Stimulated activated CD8-positive, alpha-beta memory T cell treated with anti-CD3 and anti-CD28 coated beads, Interleukin-2, amount 100 ng/mL, for 1 hour (primary cell): ENCODE data around the gene BEND6.
"Not testable (repeated sequence)": the region's sequence is repeated elsewhere in the genome, so short reads cannot be mapped to it uniquely, and the experiment has no call there.

ENCODE experiments used
- DNase-seq, 2 donors: peaks; one replicate each; pipeline ENCODE4 v3.0.0-alpha.2; 2020; ENCODE audit warnings: low read depth in 2 of 2

The BEND6 gene

DNA sequence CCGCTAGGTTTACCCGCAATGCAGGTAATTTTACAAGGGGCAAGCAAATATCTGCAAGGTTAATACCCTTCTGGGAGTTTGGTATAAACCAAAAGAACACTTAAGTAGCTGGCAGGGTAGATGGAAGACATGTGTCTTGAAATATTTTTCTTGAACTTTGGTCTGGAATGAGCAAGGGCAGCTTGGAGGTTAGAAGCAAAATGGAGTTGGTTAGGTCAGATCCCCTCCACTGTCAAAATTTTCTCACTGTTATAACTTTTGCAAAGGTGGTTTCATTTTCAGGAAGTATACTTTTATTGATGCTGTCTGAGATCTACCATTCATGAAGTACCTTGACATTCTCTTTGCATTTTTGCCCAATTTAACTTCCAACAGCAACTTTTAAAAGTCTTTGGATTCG lies 78.3 kb downstream of the BEND6 start:
- no peak for DNase-seq

DNA sequence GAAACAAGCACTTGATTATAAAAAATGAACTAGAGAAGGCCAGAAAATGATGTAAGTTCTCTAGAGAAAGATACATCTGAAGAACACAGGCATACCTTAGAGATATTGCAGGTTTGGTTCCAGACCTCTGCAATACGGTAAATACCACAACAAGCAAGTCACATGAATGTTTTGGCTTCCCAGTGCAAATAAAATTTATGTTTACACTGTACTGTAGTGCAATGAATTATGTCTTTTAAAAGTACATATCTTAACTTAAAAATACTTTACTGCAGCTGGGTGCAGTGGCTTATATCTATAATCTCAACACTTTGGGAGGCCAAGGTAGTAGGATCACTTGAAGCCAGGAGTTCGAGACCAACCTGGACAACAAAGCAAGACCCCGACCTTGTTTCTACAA lies 80.6 kb downstream of the BEND6 start:
- no peak for DNase-seq

DNA sequence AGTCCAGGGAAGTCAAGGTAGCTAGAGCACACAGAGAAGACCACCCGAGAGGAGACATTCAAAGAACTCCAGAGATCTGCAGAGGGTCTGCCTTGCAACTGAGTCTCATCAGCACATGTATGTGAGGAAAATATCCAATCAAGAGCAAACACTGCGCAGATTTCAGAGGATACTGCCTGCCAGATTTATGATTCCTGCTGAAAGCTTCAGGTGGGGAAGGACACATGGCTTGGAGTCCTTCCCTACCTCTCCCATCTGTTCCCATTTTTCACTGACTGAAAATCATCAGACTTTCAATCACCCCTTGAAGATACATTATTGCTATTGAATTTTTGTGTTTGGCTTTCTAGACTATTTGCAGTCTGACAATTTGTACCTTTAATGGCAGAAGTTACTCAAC lies 84.0 kb downstream of the BEND6 start:
- no peak for DNase-seq

DNA sequence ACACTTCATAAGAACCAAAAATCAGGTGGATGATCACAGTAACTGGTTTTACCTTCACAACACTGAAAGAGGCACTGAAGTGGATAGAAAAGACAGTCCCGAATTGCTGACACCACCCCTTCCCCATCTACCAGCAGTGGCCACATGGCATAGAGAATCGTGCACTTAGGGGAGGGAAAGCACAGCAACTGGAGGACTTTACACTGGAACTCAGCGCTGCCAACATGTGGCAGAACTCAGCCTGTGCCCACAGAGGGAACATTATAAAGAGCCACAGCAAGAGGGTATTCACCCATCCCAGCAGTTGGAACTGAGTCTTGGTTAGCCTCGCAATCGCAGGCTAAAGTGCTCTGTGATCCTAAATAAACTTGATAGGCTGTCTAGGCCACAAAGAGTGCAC lies 85.1 kb downstream of the BEND6 start:
- no peak for DNase-seq

DNA sequence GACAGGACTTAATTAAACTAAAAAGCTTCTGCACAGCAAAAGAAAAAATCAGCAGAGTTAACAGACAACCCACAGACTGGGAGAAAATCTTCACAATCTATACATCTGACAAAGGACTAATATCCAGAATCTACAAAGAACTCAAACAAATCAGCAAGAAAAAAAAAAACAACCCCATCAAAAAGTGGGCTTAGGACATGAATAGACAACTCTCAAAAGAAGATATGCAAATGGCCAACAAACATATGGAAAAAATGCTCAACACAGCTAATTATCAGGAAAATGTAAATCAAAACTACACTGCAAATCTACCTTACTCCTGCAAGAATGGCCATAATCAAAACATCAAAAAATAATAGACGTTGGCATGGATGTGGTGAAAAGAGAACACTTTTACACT lies 89.2 kb downstream of the BEND6 start:
- DNase-seq, result not testable (repeated sequence)

DNA sequence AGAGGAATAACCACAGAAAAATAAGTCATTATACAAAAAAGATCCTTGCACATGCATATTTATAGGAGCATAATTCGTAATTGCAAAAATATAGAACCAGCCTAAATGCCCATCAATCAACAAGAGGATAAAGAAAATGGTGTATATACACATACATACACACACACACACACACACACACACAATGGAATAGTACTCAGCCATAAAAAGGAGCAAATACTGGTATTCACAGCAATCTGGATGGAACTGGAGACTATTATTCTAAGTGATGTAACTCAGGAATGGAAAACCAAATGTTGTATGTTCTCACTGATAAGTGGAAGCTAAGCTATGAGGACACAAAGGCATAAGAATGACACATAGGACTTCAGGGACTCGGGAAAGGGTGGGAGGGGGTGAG lies 89.7 kb downstream of the BEND6 start:
- DNase-seq, result no peak

DNA sequence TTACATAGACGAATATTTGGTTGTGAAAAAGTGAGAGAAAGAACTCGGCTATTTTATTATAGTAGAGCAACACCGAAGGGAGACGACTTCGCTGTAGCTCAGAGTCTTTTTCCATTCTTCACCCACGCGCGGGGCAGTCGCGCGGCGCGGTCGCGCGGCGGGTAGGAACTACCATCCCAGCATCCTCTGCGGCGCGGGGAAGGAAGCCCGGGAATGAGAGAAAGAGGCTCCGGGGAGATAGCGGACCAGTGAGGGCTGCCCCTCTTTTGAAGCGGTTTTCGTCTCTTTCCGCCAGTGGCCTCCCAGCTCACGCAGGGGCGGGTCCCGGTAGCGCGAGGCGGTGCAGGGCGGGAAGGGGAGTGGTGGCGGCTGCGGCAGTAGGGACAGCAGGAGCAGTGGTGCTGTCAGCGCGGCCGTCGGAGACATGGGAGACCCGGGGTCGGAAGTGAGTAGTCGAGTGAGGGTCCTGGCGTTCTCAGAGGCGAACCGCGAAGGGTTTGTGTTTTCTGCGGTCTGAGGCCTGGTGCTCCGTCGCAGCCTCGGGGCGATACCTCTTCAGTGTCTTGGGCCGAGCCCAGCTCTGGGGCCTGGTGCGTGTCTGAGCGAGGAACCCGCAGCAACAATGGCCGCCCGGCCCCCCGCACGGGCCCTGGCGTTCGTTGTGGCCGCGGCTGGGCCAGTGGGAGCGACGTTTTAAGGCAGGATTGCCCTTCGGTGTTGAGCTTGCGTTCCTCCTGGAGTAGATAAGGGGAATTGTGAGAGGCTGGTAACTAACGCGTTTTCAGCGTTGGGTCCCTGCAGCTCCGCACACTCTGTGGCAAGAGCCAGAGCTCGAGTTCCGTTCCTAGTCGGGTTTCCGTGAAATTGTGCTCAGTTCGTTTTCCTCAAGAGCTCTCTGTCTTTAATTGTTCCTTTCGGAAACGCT lies 91.7 kb downstream of the BEND6 start, which contains the start of gene KIAA1586:
KIAA1586 (plus strand) TSS at position 362 of the 925 bp plus-strand sequence; CDS start at position 425, 63 bp downstream.
- DNase-seq, result peak; percentile 49 to 50

DNA sequence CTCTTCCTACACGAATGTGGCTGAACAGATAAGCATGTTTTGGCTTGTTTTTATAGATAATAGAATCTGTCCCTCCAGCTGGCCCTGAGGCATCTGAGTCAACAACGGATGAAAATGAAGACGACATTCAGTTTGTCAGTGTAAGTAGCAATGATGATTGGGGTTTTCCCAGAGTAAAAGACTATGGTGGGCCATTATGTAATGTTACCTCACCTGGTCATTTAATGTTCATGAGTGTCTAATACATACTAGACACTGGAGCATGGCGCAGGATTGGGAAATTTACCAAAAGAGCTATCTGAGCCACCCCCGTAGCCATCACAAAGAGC lies 92.3 kb downstream of the BEND6 start:
- DNase-seq, result not testable (repeated sequence)

DNA sequence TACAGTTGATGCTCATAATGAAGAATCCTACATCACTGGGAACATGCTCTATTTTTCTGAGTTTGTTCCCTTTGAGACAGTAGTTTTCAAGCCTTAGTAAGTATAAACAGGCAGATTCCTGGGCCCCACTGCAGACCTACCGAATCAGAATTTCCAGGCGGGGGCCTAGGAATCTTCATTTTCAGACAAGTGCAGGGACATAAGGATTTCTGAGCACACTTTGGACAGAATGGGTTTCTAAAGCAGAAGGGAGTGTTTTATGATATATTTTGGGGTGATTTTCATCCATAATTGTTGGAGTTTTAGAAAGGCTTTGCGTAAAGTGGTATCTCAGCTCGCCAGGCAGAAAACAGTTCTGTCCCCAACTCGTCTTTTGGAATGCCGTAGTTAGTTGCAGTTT lies 93.0 kb downstream of the BEND6 start:
- DNase-seq, result not testable (repeated sequence)

DNA sequence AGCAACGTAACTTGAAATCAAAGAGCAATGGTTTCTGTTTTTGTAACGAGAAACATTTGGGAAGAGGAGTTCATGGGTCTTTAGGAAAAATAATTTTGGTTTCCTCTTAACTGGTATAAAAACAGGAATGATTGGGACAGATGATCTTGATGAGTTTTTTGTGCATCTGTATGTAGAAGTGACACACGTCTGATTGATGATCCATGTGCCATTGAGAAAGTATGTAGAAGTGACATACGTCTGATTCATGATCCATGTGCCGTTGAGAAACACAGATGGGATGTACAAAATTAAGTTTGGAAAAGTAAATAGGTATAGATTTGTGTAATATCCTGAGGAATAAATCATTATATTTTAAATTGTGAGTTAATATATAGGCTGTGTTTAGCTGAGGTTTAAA lies 93.7 kb downstream of the BEND6 start:
- no peak for DNase-seq

DNA sequence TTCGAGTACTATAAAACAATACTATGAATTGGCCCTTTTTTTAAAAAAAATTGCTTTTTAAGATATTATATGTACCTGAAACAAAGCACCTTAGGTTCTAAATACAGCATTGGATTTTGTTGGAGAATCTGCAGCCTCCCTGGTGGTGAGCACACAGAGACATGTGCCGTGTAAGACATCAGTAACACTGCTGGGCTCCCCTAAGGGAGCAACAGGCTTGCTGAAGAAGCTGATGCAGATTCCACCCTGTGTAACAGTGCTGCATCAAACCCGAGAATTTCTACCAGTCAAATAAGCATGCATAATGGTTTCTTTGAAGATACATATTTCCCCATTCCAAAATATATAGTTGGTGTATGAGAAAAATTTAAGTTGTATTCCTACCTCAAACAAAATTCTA lies 108.9 kb downstream of the BEND6 start:
- no peak for DNase-seq

DNA sequence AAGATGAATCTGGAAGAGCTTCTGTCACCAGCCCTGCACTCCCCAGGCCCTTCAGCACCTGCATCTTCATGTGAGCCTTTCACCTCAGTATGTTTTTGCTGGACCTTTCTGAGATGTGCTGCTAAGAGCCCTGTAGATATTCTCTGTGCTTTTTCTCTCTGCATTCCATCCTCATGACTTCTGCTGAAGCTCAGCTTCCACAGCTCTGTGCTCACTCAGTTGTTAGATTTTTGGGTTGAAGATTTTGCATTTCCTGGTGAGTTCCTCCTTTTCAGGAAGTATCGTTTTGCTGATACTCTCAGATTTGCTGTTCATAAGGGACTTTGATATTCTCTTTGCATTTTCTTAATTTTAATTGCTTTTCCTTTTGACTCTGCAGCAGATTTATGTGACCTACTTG lies 109.9 kb downstream of the BEND6 start:
- no peak for DNase-seq

DNA sequence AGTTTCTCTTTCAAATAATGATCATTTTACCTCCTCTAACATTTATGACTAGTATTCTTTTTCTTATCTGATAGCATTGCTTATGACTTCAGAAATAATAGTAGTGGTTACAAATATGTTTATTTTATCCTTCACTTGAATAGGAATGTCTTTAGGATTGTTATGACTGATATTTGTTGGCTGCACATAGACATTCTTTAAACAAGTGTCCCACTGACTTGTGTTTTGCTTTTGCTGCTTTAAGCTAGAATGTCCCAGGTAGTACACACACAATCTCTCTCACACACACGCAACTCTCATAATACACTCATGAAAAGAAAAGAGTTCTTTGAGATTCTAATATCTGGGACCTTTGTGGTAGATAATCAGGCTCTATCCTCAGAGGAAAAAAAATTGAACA lies 113.2 kb downstream of the BEND6 start:
- DNase-seq, result no peak

DNA sequence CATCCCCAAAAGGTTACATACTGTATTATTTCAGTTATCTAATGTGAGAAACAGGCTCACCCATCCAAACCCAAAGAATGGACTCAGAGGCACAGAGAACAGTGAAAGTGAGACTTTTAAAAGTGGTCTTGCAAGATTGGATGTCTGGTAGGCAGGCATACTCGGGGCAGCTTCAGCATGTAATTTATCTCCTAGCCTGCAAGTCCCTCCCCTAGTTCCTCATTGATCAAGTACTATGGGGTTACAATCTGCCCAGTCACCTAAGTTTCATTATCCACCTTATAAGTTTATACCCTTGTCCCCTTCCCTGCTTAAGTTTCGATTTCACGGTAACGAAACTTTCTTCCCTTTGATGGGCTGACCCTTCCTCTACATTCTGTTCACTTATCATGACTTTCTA lies 114.3 kb downstream of the BEND6 start:
- no peak for DNase-seq

DNA sequence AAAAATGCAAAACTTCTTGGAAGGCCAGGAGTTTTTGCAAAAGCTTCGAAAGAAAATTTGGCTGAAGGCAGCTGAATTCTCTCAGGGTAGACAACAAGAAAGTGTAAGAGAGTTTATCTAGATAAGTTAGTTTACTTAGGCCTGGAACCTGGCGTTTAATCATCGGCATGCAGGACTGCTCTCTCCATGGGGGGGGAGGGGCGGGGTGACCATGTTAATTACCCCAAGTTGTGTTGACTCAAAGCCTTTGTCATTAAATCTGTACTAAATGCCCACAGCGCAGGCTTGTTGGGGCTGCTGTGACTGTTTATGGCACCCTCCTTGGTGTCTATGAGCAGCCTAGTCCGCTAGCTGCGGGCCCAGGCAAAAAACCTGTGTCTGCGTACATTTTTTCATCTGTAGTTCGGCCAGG lies 115.0 kb downstream of the BEND6 start:
- no peak for DNase-seq

DNA sequence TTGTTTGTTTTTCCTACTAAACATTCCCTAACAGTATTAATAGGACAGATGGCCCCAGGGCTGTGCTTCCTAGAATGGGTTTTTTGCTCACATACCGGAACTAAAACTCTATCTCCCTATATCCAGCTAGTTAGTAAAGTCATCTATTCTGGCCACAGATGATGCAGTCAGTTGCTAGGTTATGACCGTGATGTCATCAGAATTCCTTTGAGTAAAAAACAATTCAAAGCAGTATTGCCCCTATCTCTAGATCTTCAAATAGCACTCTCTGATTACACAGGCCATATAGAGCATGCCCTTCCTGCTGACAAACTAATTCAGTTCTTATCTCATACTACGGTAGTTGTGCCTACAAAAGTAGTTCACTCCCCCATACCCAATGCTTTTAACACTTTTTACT lies 117.2 kb downstream of the BEND6 start:
- DNase-seq, result no peak

DNA sequence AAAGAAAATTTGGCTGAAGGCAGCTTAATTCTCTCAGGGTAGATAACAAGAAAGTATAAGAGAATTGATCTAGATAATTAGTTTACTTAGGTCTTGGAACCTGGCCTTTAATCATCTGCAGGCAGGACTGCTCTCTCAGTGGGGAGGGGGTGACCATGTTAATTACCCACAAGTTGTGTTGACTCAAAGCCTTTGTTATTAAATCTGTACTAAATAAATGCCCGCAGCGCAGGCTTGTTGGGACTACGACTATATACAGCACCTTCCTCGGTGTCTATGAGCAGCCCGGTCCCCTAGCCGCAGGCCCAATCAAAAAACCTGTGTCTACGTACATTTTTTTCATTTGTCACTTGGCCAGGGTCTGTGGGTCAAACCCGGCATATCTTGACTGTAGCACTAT lies 119.5 kb downstream of the BEND6 start:
- no peak for DNase-seq

DNA sequence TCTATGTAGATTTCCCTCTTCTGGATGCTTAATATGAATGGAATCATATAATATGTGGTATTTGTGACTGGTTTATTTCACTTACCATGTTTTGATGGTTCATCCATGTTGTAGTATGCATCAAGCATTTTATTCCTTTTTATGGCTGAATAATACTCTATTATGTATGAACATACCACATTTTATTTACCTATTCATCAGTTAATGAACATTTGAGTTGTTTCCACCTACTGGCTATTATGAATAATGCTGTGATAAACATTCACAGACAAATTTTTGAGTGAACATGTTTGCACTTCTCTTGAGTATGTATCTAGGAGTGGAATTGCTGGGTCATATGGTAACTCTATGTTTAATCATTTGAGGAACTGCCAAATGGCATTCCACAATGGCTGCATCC lies 120.2 kb downstream of the BEND6 start:
- no peak for DNase-seq
